ENCODE data around the gene IMPDH1. TPM values are rescaled to one million over a fixed set of nuclear protein-coding genes. Genes with fewer than 3 reads are reported as not detected.

Gene IMPDH1
- total and polyA plus RNA-seq, 7 donors: 16.6 to 39.7 (median 26.0) TPM

- intact Hi-C loops (cut with DNase I): no loop called here
- Histone ChIP-seq H3K4me1 (peaks cover 0 to 20% (median 9%) of the 10 kb centered on the region in 4 donors), H3K9me3 (no peaks in the 10 kb centered on the region), H3K27me3 (no peaks in the 10 kb centered on the region), H3K36me3 (no peaks in the 10 kb centered on the region), H3K4me3 (no peak overlapping the region), H3K27ac (no peak overlapping the region)
- no peak for DNase-seq
- WGBS, 2 donors: 84 to 91% methylated on average over 1 of the region's 1 CpG
- TF ChIP-seq POLR2AphosphoS5 (IDR thresholded peaks at IDR 0.05) (no peak), POLR2A (IDR thresholded peaks at IDR 0.05) (no peak), EP300 (IDR thresholded peaks at IDR 0.05) (no peak), CTCF (IDR thresholded peaks at IDR 0.05) (no peak)
Measured at GRCh38 chr7:128422037-128422436, 12.3 kb upstream of the IMPDH1 start.

- intact Hi-C loops (cut with DNase I): no loop called here
Measured at GRCh38 chr7:128421384-128421783, 11.6 kb upstream of the IMPDH1 start.

GRCh38 chr7:128420773-128421172, 11.0 kb upstream of the IMPDH1 start:
- Histone ChIP-seq H3K27me3 (no peaks in the 10 kb centered on the region), H3K27ac (no peak overlapping the region)
- intact Hi-C loops (cut with DNase I): no loop called here

More at GRCh38 chr7:128421384-128421783, 11.6 kb upstream of the IMPDH1 start:
- no peak overlapping the region for H3K4me3 ChIP-seq
- no peaks in the 10 kb centered on the region for H3K36me3 ChIP-seq
- H3K27me3 ChIP-seq: no peaks in the 10 kb centered on the region
- TF ChIP-seq CTCF (IDR thresholded peaks at IDR 0.05) (no peak), POLR2AphosphoS5 (IDR thresholded peaks at IDR 0.05) (no peak), EP300 (IDR thresholded peaks at IDR 0.05) (no peak), POLR2A (IDR thresholded peaks at IDR 0.05) (no peak)
- no peak overlapping the region for H3K27ac ChIP-seq
- H3K4me1 ChIP-seq: peaks cover 0 to 19% (median 9%) of the 10 kb centered on the region in 4 donors
- DNase-seq: no peak
- 75 to 77% methylated on average over 1 of the region's 1 CpG for WGBS, 2 donors
- H3K9me3 ChIP-seq: no peaks in the 10 kb centered on the region

GRCh38 chr7:128419257-128419656, 9.5 kb upstream of the IMPDH1 start:
- Histone ChIP-seq H3K27ac (no peak overlapping the region), H3K4me1 (peaks cover 0 to 7% (median under 1%) of the 10 kb centered on the region in 4 donors), H3K36me3 (no peaks in the 10 kb centered on the region), H3K27me3 (no peaks in the 10 kb centered on the region), H3K9me3 (no peaks in the 10 kb centered on the region), H3K4me3 (no peak overlapping the region)
- no peak for DNase-seq
- 91 to 93% methylated on average over 7 of the region's 7 CpGs for WGBS, 2 donors
- no peak for TF ChIP-seq EP300 (IDR thresholded peaks at IDR 0.05)
- no peak for TF ChIP-seq POLR2AphosphoS5 (IDR thresholded peaks at IDR 0.05)
- no peak for TF ChIP-seq CTCF (IDR thresholded peaks at IDR 0.05)
- TF ChIP-seq POLR2A (IDR thresholded peaks at IDR 0.05): no peak
- intact Hi-C loops (cut with DNase I): no loop called here

More at GRCh38 chr7:128420773-128421172, 11.0 kb upstream of the IMPDH1 start:
- Histone ChIP-seq H3K36me3 (no peaks in the 10 kb centered on the region), H3K4me3 (no peak overlapping the region), H3K4me1 (peaks cover 0 to 19% (median 9%) of the 10 kb centered on the region in 4 donors), H3K9me3 (no peaks in the 10 kb centered on the region)
- no peak for TF ChIP-seq EP300 (IDR thresholded peaks at IDR 0.05)
- TF ChIP-seq POLR2A (IDR thresholded peaks at IDR 0.05): no peak
- no peak for TF ChIP-seq POLR2AphosphoS5 (IDR thresholded peaks at IDR 0.05)
- no peak for TF ChIP-seq CTCF (IDR thresholded peaks at IDR 0.05)
- 90 to 96% methylated on average over 1 of the region's 1 CpG for WGBS, 2 donors
- no peak for DNase-seq

- no peaks in the 10 kb centered on the region for H3K4me1 ChIP-seq
Measured at GRCh38 chr7:128417071-128417470, 7.3 kb upstream of the IMPDH1 start.

More at GRCh38 chr7:128417071-128417470, 7.3 kb upstream of the IMPDH1 start:
- no peak for TF ChIP-seq EP300 (IDR thresholded peaks at IDR 0.05)
- TF ChIP-seq POLR2A (IDR thresholded peaks at IDR 0.05): no peak
- no peak for TF ChIP-seq POLR2AphosphoS5 (IDR thresholded peaks at IDR 0.05)
- Histone ChIP-seq H3K36me3 (no peaks in the 10 kb centered on the region), H3K27ac (no peak overlapping the region), H3K9me3 (no peaks in the 10 kb centered on the region), H3K4me3 (no peak overlapping the region), H3K27me3 (no peaks in the 10 kb centered on the region)
- 88 to 93% methylated on average over 3 of the region's 3 CpGs for WGBS, 2 donors
- DNase-seq: no peak
- intact Hi-C loops (cut with DNase I): no loop called here

Measured in sigmoid colon (tissue), 7 donors.